RWPE1 (cell line): ENCODE measurements around the gene VLDLR.

Experiments used
- CTCF ChIA-PET: fragments of 350-600 bp; sonication (Branson Sonifier 250); formaldehyde crosslinking; extraction: SDS; loops from one replicate; lab custom pipeline; 2021; lab: Yijun Ruan, JAX
- POLR2A ChIA-PET: fragments of 400-600 bp; formaldehyde crosslinking; extraction: SDS; loops from one replicate; lab custom pipeline; 2020; ENCODE audit warnings: antibody characterized with exemption; ENCODE audit not compliant: low non-redundant PET; lab: Yijun Ruan, JAX
- DNase-seq: peaks from one replicate; pipeline ENCODE4 v3.0.0; 2012; ENCODE audit warnings: low spot score
- H3K27ac ChIP-seq: fragments of 450-650 bp; 2 replicates; pipeline ENCODE4 v1.5.1; 2017
- TF ChIP-seq, protein P1 (sequence below): fragments of 450-650 bp; conservative IDR thresholded peaks from 2 replicates; pipeline ENCODE4 v1.5.1; 2017; ENCODE audit warnings: low read depth, mild to moderate bottlenecking

Gene VLDLR

GRCh38 chr9:2691212-2691611, 69.6 kb downstream of the VLDLR start:
- POLR2A ChIA-PET = no interaction called here

DNA sequence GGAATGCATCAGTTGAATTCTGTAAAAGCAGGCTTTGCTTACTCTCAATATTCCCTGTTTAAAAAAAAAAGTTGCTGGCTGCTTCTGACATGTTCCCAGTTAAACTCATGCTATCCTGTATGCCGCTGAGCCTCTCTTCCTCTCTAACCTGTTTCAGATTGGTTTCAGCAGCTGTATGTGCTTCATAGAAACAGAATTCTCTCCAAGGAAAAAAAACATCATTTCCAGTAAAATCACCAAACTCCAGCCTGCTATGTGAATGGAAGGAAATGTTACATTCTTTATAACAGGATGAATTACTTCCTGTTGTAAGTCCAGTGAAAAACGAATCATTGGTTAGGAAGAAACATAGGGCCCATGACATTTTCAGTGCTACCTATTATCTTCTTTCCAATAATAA, 70.0 kb downstream of the VLDLR start:
- TF ChIP-seq, protein P1, sequence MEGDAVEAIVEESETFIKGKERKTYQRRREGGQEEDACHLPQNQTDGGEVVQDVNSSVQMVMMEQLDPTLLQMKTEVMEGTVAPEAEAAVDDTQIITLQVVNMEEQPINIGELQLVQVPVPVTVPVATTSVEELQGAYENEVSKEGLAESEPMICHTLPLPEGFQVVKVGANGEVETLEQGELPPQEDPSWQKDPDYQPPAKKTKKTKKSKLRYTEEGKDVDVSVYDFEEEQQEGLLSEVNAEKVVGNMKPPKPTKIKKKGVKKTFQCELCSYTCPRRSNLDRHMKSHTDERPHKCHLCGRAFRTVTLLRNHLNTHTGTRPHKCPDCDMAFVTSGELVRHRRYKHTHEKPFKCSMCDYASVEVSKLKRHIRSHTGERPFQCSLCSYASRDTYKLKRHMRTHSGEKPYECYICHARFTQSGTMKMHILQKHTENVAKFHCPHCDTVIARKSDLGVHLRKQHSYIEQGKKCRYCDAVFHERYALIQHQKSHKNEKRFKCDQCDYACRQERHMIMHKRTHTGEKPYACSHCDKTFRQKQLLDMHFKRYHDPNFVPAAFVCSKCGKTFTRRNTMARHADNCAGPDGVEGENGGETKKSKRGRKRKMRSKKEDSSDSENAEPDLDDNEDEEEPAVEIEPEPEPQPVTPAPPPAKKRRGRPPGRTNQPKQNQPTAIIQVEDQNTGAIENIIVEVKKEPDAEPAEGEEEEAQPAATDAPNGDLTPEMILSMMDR = no peak
- ChIA-PET CTCF (no interaction called here), POLR2A (no interaction called here)
- no peak for DNase-seq
- H3K27ac ChIP-seq = no peak overlapping the region

More at GRCh38 chr9:2691212-2691611, 69.6 kb downstream of the VLDLR start:
- CTCF ChIA-PET = no interaction called here
- no peak overlapping the region for H3K27ac ChIP-seq
- DNase-seq = no peak
- TF ChIP-seq, protein P1 = no peak

- CTCF ChIA-PET = no interaction called here
- POLR2A ChIA-PET = no interaction called here
- DNase-seq = no peak
Observed at GRCh38 chr9:2693056-2693455, 71.5 kb downstream of the VLDLR start.

DNA sequence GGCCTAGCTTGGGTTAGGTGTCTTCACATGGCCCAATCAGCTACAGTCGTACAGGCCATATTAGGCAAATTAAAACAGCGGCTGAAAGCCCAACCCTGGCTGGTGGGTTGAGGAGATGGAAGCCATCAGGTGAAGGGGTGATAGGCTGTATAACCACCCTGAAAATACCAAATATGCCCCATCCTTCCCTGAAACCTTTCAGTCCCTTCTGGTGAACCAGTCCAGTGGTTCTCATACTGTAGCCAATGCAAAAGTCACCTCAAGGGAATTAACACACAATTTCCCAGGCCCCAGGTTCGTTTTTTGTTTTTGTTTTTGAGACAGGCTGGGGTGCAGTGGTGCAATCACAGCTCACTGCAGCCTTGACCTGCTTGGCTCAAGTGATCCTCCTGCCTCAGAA, 75.9 kb downstream of the VLDLR start:
- no peak overlapping the region for H3K27ac ChIP-seq
- ChIA-PET CTCF (no interaction called here), POLR2A (no interaction called here)
- TF ChIP-seq, protein P1 = no peak
- no peak for DNase-seq

More at GRCh38 chr9:2693056-2693455, 71.5 kb downstream of the VLDLR start:
- TF ChIP-seq, protein P1 = no peak
- no peak overlapping the region for H3K27ac ChIP-seq

DNA sequence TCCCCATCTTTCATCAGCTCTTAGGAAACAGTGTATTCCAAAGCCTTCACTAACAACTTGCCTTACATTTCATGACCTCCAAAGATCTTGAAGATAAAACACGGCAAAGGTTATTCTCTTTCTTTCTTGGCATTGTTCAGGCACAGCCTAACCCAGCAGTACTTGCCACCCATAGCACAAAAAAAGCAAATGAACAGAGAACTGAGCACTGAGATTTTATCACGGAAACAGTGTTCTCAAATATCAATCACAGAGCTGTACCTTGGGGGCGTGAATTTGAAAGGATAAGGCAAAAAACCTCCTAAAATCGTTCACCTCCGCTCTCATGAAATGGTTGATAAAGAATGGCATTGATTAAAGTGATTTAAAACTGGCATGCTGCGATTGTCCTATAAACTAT, 78.8 kb downstream of the VLDLR start:
- CTCF ChIA-PET = no interaction called here
- H3K27ac ChIP-seq = no peak overlapping the region
- POLR2A ChIA-PET = no interaction called here

DNA sequence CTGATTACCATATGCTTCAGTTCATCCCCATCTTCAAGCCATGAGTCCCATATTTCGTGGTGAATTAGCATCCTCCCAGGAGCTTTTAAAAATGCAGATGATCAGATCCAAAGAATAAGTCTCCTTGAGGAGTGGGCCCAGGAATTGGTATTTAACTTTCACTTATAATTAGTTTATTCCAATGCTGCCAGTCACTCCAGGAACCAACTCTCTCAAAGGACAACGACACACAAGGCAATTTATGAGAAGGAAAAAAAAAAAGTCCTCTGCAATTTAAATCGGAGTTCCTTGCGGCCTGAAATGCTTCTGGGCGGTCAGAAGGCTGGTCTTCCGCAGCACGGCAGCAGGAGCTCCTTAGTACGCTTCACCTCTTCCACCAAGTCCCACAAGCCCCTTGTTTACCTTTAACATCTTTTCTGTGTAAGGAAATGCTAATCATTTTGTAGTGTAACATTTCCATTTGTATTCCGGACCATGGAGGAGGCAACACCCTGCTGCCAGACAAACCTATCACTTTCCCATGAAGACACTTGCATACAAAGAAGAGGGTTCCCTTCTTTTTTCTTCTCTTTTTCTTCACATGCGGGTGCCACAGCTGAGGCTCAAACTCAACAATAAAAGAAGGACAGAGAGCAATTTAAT, 79.4 kb downstream of the VLDLR start:
- TF ChIP-seq, protein P1 = no peak
- DNase-seq = no peak
- H3K27ac ChIP-seq = no peak overlapping the region
- POLR2A ChIA-PET = no interaction called here
- CTCF ChIA-PET = no interaction called here

More for the DNA sequence above, 78.8 kb downstream of the VLDLR start:
- TF ChIP-seq, protein P1 = no peak
- no peak for DNase-seq
